OCI-M2 (cell line): ENCODE data around the gene ST3GAL4.
"Not testable (repeated sequence)": the region's sequence is repeated elsewhere in the genome, so short reads cannot be mapped to it uniquely, and the experiment has no call there.

Experiments
- DNase-seq: peaks from one replicate; lab custom pipeline; 2025; ENCODE audit not compliant: unreplicated experiment; lab: John Stamatoyannopoulos, UW

The ST3GAL4 gene

GRCh38 chr11:126345759-126346585 is 9.5 kb upstream of the ST3GAL4 start:
- DNase-seq: peak; percentile 72

GRCh38 chr11:126346586-126346940 is 8.9 kb upstream of the ST3GAL4 start:
- DNase-seq: no peak

- DNase-seq: not testable (repeated sequence)
Observed at GRCh38 chr11:126346946-126347345, 8.5 kb upstream of the ST3GAL4 start.

GRCh38 chr11:126347751-126348668 is 7.5 kb upstream of the ST3GAL4 start:
- peak; percentile 49 for DNase-seq

GRCh38 chr11:126348806-126349582 is 6.5 kb upstream of the ST3GAL4 start:
- no peak for DNase-seq

- no peak for DNase-seq
Observed at GRCh38 chr11:126350836-126351235, 4.7 kb upstream of the ST3GAL4 start.

GRCh38 chr11:126352163-126352562 is 3.3 kb upstream of the ST3GAL4 start:
- DNase-seq: no peak

GRCh38 chr11:126352934-126353801 is 2.3 kb upstream of the ST3GAL4 start:
- DNase-seq: no peak

- no peak for DNase-seq
Observed at GRCh38 chr11:126354631-126355323, 709 bp upstream of the ST3GAL4 start.

- DNase-seq: no peak
Observed at GRCh38 chr11:126355926-126356897, 726 bp downstream of the ST3GAL4 start.

- DNase-seq: no peak
Observed at GRCh38 chr11:126357055-126357962, 1.8 kb downstream of the ST3GAL4 start.

GRCh38 chr11:126357969-126358762 is 2.7 kb downstream of the ST3GAL4 start:
- no peak for DNase-seq

- DNase-seq: no peak
Observed at GRCh38 chr11:126358763-126359160, 3.3 kb downstream of the ST3GAL4 start.

- DNase-seq: no peak
Observed at GRCh38 chr11:126359431-126360048, 4.1 kb downstream of the ST3GAL4 start.

- no peak for DNase-seq
Observed at GRCh38 chr11:126360049-126360446, 4.6 kb downstream of the ST3GAL4 start.

- no peak for DNase-seq
Observed at GRCh38 chr11:126361400-126361799, 5.9 kb downstream of the ST3GAL4 start.
